Measurements from ENCODE around the gene CLEC3B.

Gene CLEC3B

DNA sequence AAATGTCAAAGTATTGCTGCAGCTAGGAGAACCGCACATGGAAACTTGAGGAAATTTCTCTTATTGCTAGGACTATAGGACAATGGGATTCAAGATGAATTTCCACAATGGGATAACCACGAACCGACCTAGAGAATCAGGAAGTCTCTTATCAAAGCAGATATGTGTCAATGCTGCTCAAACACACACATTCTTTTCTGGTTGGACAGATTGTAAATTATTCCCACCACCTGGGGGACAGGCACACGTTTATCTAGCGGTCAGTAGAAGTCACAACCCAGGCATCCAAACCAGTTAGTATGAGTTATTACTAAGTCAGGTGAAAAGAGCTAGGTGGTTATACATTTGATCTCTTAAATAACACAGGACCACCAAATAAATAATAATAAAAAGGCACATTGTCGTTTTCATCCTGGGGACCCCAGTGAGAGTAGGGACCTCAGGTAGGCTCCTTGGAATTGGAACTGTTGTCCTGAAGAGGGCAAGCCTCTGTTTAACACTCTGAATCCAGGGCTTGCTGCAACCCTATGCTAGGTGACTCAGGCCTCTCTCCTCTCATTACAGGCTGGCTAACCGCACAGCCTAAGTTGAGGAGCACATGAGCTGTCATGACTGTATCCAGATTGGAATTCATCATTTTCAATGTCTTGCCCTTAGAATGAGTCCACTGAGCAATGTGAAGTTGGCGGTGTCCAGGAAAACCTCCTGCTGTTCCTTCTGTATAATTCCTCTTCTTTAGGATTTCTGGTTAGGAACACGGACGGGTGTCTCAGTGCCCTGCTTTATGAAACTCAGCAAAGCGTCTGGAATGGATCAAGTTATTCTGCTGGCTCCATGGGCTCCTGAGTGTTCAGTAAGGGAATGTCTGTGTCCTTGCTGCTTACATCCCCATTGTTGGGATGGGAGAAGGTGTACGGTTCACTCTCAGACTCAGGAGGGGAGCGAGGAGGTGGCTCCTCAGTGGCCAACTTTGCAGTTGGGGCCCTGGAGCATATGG lies 59.0 kb downstream of the CLEC3B start:
- no peak overlapping the region for H3K4me3 ChIP-seq (ENCODE audit: low read length)
- DNase-seq (ENCODE audit: low read depth), result peak; percentile 93
- TF ChIP-seq, protein P1, sequence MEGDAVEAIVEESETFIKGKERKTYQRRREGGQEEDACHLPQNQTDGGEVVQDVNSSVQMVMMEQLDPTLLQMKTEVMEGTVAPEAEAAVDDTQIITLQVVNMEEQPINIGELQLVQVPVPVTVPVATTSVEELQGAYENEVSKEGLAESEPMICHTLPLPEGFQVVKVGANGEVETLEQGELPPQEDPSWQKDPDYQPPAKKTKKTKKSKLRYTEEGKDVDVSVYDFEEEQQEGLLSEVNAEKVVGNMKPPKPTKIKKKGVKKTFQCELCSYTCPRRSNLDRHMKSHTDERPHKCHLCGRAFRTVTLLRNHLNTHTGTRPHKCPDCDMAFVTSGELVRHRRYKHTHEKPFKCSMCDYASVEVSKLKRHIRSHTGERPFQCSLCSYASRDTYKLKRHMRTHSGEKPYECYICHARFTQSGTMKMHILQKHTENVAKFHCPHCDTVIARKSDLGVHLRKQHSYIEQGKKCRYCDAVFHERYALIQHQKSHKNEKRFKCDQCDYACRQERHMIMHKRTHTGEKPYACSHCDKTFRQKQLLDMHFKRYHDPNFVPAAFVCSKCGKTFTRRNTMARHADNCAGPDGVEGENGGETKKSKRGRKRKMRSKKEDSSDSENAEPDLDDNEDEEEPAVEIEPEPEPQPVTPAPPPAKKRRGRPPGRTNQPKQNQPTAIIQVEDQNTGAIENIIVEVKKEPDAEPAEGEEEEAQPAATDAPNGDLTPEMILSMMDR (conservative IDR thresholded peaks at IDR 0.05; ENCODE audit: low read length), result peak; percentile 37
